ENCODE data around the gene UGT3A1.
"Not testable (repeated sequence)": the region's sequence is repeated elsewhere in the genome, so short reads cannot be mapped to it uniquely, and the experiment has no call there.

UGT3A1 gene, protein sequence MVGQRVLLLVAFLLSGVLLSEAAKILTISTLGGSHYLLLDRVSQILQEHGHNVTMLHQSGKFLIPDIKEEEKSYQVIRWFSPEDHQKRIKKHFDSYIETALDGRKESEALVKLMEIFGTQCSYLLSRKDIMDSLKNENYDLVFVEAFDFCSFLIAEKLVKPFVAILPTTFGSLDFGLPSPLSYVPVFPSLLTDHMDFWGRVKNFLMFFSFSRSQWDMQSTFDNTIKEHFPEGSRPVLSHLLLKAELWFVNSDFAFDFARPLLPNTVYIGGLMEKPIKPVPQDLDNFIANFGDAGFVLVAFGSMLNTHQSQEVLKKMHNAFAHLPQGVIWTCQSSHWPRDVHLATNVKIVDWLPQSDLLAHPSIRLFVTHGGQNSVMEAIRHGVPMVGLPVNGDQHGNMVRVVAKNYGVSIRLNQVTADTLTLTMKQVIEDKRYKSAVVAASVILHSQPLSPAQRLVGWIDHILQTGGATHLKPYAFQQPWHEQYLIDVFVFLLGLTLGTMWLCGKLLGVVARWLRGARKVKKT

DNA sequence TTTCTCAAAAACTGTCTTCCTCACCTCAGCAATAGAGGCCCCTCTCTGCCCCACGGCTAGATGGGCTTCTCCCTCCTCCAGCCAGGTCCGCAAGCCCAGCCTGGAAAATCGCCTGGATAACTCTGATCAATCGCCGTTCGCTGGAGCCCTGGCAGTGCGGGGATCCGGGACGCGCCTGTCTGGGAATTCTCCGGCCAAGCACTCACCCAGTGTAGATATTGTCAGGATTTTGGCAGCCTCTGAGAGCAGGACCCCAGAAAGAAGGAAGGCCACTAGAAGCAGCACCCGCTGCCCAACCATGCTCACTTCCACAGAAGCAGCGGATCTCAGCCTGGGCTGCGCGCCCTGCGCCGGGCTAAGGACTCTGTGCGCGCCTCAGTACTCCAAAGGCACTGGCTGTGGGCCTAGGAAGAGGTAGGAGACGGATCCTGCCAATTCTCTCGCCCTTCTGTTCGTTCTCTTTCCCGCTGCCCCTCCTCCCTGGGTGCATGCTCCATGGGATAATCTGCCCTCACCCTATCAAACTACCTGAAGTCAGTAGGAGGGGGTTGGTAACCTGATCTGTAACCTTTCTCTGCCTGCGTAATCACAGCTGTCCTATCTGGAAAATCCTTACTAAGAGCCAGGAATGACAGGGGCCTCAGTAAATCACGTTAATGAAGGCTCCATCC is at the start of gene UGT3A1:
Gene UGT3A1, minus strand, starts transcription at position 450 of the 671 bp plus-strand sequence. Its CDS starts 150 bp downstream, at position 300.
- DNase-seq: no peak
- in situ Hi-C loops (cut with HindIII; ENCODE audit: low pct_ligation_motif_present, low pct_unique_long_range_greater_than_20kb, low sequenced_read_pairs): no loop called here

DNA sequence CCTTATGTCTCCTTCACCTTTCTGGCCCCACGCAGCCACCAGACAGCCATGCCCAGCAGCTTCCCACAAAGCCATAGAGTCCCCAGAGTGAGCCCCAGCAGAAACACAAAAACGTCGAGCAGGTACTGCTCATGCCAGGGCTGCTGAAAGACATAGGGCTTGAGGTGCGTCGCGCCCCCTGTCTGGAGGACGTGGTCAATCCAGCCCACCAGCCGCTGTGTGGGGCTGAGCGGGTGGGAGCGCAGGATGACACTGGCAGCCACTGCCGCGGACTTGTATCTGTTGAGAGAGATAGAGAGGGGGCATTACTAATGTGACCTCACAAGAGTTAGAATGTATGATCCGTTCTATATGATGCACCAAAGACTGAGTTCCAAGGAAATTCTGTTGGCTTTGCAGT is 44.5 kb upstream of the UGT3A1 start:
- in situ Hi-C loops (cut with HindIII; ENCODE audit: low pct_ligation_motif_present, low pct_unique_long_range_greater_than_20kb, low sequenced_read_pairs): no loop called here
- DNase-seq: no peak

DNA sequence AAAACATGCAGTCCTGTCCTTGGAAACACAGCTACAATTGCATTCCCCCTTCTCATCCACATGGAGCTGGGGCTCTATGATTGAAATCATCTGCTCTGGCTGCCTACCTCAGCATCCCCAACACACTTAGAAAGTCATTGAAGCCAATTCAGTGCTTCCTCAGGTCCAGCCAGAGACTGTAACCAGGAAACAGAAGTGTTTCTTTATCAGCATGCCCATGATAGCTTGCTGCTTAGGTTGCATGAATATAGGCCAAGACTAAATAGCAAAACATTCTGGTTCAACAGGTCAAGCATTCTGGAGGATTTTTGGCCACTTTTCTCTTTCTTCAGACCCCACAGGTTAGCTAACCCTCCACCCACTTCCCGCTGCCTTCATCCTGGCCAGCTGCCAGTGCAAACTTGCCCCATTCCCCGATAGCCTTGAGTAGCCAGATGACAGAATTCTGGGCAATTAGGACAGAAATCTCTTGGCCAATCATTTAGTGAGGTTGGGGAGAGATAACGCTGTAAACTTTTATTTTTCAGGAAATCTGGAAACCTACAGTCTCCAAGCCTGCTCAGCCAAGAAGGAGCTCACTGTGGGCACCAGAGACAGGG is 43.4 kb upstream of the UGT3A1 start:
- in situ Hi-C loops (cut with HindIII; ENCODE audit: low pct_ligation_motif_present, low pct_unique_long_range_greater_than_20kb, low sequenced_read_pairs): not testable (repeated sequence)

DNA sequence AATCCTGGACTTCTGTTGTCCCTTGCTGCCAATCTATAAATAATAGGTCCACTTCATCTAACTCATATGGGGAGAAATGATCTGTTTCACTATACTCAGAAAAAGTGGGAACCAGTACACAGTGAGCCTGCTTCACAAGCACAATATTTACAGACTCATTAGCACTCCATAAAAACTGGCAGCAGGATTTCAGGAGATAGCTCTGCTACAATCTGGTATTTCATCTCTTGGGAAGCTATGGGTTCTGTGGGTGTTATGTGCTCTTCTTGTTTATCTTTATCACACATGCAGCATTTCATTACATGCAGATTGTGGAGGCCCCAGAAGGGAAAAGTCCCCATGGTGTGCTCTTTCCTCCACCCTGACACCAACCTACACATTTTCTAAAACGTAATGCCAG is 42.3 kb upstream of the UGT3A1 start:
- in situ Hi-C loops (cut with HindIII; ENCODE audit: low pct_ligation_motif_present, low pct_unique_long_range_greater_than_20kb, low sequenced_read_pairs): no loop called here
- no peak for DNase-seq

More for the DNA sequence above, 43.4 kb upstream of the UGT3A1 start:
- DNase-seq: not testable (repeated sequence)

DNA sequence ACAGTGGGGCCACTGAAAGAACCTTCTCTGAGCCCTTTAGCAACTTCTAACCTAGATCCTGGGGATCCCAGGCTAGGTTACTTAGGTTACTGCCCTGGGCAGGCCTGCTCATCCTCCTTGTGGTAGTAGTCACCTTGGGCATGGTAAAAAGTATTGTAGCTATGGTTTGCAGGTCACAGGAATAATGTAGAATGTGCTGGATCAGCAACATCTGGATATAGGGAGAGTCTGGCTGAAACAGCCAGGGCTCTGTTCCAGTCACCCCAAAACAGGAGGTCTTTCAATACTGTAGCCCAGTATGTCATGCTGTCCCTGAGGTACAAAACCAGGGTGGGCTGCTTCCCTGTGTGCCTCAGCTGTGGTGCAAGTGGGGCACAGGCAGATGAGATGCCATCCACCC is 41.9 kb upstream of the UGT3A1 start:
- in situ Hi-C loops (cut with HindIII; ENCODE audit: low pct_ligation_motif_present, low pct_unique_long_range_greater_than_20kb, low sequenced_read_pairs): no loop called here
- no peak for DNase-seq

DNA sequence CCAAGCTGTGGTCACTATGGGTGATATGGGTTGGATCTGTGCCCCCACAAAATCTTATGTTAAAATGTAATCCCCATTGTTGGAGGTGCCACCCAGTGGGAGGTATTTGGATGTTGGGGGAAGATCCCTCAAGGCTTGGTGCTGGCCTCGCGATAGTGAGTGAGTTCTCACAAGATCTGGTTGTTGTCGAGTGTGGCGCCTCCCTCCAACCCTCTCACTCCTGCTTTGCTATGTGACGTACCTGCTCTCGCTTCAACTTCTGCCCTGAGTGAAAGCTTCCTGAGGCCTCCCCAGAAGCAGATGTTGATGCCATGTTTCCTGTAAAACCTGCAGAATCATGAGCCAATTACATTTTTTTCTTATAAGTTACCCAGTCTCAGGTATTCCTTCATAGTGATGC is 40.0 kb upstream of the UGT3A1 start:
- in situ Hi-C loops (cut with HindIII; ENCODE audit: low pct_ligation_motif_present, low pct_unique_long_range_greater_than_20kb, low sequenced_read_pairs): no loop called here

DNA sequence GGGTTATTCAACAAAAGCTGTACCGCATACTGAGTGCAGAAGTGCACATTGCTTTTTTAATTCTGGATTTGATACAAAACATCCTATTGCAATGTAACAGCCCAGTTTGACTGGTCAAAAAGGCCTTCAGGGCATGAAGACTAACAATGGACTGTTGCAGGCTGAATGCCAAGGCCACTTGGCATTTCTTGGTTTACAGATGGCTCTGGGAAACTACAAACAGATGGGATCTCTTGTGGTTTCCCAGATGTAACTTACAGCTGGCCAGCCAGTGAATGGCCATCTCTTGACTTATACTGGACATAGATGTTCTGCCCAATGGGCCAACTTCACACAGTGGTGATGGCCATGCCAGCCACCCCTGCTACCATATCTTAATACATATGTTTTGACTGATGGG is 38.7 kb upstream of the UGT3A1 start:
- in situ Hi-C loops (cut with HindIII; ENCODE audit: low pct_ligation_motif_present, low pct_unique_long_range_greater_than_20kb, low sequenced_read_pairs): no loop called here
- DNase-seq: no peak

More for the DNA sequence above, 40.0 kb upstream of the UGT3A1 start:
- no peak for DNase-seq

DNA sequence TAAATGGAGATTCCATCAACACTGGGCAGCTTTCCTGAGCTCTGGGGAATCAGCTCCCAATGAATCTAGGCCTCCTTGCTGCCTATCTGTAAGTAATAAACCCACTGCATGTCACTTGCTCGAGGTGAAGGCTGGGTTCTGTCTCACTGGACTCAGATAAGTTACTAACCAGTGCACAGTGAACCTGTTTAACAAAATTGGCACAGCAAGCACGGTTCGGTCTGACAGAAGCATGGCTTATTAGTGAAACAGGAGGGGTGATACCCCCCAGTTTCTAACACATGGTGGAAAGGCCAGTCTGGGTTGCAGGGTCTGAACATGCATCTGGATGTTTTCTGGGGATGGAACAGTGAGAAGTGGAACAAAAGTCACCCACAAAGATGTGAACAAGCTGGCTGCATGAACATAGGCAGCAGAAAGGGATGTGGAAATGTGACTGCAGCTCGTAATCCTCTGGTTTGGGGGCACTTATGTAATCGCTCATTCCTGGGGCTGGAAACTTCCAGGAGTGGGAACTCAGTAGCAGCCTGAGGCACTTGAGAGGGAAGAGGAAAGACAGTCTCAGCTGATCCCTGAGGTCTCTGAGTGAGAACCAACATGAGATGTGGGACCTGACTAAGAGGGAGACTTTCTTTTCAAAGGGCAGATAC is 37.8 kb upstream of the UGT3A1 start:
- in situ Hi-C loops (cut with HindIII; ENCODE audit: low pct_ligation_motif_present, low pct_unique_long_range_greater_than_20kb, low sequenced_read_pairs): no loop called here
- no peak for DNase-seq

DNA sequence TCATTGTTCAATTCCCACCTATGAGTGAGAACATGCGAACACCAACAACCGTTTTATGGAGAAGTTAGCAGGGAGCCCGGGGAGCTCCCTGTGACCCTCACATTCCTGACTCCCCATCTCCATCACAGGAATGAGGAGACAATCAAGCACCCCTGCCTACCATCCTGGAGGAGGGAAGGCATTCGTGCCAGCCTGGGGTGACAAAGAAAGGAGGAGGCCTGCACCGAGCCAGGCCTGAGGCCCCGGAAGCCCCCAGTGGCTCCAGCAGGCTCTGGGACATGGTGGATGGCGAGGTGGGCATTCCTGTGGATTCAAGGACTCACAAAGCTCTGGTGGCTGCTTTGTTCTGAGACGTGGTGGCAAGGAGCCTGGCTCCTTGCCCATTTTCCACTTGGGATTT is 36.5 kb upstream of the UGT3A1 start:
- in situ Hi-C loops (cut with HindIII; ENCODE audit: low pct_ligation_motif_present, low pct_unique_long_range_greater_than_20kb, low sequenced_read_pairs): no loop called here
- DNase-seq: no peak

DNA sequence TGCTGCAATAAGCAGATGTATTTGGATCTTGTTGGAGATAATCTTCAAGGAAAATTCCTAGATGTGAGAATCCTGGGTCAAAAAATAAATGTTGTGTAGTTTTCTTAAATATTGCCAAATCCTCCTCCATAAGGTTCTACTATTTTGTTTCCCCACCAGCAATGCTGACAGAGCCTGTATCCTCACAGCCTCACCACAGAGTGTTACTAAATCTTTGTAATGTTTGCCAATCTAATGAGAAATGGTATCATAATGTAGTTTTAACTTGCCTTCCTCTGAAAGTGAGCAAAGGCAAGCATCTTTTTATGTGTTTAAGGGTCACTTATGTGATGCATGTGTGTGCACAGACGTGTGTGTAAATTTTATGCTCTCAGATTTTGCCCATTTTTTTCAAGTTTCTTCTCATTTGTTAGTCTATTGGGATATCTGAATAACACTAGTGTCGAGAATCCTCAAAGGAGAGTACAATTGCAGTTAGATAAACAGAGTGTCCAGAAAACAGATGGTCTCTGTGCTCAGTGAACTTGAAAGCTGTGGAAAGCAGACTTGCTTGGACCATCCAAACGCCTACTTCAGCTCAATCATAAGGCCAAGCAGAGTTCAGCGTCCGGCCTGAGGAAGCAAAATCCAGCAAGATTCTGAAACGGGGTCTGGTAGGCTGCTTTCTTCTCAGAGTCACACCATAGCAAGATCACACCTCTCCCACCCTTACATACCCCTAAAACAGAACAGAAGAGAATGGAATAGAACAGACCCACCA is 35.7 kb upstream of the UGT3A1 start:
- no peak for DNase-seq
- in situ Hi-C loops (cut with HindIII; ENCODE audit: low pct_ligation_motif_present, low pct_unique_long_range_greater_than_20kb, low sequenced_read_pairs): no loop called here

DNA sequence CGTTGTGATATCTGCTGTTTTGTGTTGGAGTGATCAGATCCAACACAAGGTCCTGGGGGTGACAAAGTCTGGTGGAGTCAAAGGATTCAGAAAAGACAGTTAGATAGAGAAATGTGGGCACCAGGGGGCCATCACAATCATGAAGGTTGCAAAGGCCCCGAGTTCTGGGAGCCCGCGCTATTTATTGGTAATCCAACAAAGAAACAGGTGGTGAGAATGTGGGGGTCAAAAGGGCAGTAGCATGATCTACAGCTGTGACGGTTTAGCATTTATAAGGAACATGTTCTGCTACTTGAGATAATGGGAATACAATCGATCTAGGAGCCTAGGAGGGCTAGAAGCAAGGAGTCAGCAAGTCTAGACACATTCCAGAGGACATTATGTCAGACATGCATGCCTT is 31.1 kb upstream of the UGT3A1 start:
- in situ Hi-C loops (cut with HindIII; ENCODE audit: low pct_ligation_motif_present, low pct_unique_long_range_greater_than_20kb, low sequenced_read_pairs): not testable (repeated sequence)

DNA sequence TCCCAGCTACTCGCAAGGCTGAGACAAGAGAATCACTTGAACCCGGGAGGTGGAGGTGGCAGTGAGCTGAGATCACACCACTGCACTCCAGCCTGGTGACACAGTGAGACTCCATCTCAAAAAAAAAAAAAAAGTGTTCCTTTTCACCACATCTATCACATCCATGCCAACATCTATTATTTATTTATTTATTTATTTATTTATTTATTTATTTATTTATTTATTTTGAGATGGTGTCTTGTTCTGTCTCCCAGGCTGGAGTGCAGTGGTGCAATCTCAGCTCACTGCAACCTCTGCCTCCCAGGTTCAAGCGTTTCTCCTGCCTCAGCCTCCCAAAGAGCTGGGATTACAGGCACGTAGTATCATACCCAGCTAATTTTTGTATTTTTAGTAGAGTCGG is 28.4 kb upstream of the UGT3A1 start:
- in situ Hi-C loops (cut with HindIII; ENCODE audit: low pct_ligation_motif_present, low pct_unique_long_range_greater_than_20kb, low sequenced_read_pairs): not testable (repeated sequence)

More for the DNA sequence above, 31.1 kb upstream of the UGT3A1 start:
- DNase-seq: not testable (repeated sequence)

DNA sequence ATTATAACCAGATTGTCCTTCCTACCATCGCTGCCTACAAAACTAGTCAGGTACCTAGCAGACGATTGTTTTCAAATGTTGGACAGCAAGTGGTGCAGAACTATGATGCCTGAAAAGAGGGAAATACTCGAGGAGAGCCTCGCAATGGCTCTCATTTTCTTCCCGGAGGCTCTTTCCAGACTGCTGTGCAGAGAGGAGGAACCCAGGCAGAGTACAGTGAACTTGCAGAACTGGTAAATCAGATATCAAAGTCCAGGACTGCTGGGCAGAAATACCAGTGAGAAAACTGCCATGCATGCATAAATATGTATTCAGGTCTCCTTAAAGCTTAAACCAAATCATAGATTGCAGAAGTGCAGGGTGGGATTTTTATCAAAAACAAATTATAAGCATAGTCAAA is 26.4 kb upstream of the UGT3A1 start:
- in situ Hi-C loops (cut with HindIII; ENCODE audit: low pct_ligation_motif_present, low pct_unique_long_range_greater_than_20kb, low sequenced_read_pairs): no loop called here
- no peak for DNase-seq

More for the DNA sequence above, 28.4 kb upstream of the UGT3A1 start:
- DNase-seq: not testable (repeated sequence)

DNA sequence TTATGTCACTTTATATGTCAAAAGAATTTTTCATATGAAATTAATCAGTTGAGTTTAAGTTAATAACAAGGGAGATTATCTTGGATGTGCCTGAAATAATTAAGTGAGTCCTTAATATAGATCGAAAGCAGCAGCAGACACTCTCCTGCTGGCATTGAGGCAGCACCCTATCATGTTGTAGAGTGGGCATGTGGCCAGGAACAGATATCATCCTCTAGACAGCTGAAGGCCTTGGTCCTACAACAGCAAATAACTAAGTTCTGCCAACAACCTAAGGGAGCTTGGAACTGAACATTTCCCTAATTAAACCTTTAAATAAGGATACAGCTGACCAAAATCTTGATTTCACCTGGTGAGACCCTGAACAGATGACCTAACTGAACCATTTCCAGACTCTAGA is 25.8 kb upstream of the UGT3A1 start:
- DNase-seq: no peak
- in situ Hi-C loops (cut with HindIII; ENCODE audit: low pct_ligation_motif_present, low pct_unique_long_range_greater_than_20kb, low sequenced_read_pairs): no loop called here

DNA sequence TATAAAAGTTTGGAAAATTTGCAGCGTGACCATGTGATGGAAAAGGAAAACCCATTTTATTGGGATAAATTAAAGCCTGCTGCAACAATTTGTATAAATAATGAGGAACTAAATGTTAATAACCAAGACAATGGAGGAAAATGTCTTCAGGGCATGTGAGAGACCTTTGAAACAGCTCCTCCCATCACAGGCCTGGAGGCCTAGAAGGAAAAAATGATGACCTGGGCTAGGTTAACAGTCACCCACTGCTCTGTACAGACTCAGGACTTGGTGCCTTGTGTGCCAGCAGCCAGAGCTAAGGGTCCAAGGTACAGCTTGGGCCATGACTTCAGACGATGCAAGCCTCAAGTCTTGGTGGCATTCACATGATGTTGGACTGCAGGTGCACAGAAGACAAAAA is 22.0 kb upstream of the UGT3A1 start:
- in situ Hi-C loops (cut with HindIII; ENCODE audit: low pct_ligation_motif_present, low pct_unique_long_range_greater_than_20kb, low sequenced_read_pairs): no loop called here
- DNase-seq: no peak

DNA sequence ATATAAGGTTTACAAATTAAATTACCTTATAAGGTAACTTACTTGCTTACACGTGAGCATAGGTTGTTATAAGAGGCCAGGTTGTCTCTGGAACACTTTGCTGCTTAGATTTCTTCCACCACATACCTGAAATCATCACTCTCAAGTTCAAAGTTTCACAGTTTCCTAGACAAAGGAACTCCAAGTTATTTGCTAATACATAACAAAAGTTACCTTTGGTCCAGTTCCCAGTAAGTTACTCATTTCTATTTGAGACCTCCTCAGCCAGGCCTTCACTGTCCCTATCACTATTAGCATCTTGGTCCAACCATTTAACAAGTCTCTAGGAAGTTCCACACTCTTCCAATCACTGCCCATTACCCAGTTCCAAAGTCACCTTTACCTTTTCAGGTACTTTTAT is 18.5 kb upstream of the UGT3A1 start:
- DNase-seq: no peak
- in situ Hi-C loops (cut with HindIII; ENCODE audit: low pct_ligation_motif_present, low pct_unique_long_range_greater_than_20kb, low sequenced_read_pairs): no loop called here

DNA sequence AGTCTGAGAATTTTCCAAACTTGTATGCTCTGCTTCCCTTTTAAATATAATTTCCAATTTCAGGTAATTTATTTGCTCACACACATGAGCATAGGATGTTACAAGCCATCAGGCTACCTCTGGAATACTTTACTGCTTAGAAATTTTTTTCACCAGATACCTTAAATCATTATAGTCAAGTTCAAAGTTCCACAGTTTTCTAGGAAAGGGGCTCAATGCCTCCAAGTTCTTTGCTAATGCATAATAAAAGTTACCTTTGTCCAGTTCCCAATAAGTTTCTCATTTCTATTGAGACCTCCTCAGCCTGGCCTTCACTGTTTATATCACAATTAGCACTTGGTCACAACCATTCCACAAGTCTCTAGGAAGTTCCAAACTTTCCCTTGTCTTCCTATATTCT is 16.2 kb upstream of the UGT3A1 start:
- no peak for DNase-seq
- in situ Hi-C loops (cut with HindIII; ENCODE audit: low pct_ligation_motif_present, low pct_unique_long_range_greater_than_20kb, low sequenced_read_pairs): no loop called here

DNA sequence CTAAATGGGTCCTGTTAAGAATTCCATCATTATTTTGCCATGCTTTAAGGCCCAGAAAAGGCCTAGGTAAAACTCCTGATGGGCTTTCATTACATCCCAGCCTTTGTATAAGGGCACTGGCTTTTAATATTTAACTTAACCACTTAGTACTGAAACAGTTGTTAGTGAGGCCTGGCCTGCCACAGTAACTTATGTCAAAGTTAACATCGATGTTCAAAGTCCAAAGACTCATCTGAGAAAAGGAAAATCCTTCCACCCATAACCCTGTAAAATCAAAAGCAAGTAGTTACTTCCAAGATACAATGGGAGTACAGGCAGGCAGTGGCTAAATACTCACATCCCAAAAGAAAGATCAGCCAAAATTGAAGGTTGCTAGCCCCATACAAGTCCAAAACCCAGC is 15.0 kb upstream of the UGT3A1 start:
- in situ Hi-C loops (cut with HindIII; ENCODE audit: low pct_ligation_motif_present, low pct_unique_long_range_greater_than_20kb, low sequenced_read_pairs): no loop called here
- DNase-seq: no peak
